Esophagus muscularis mucosa (tissue), 3 donors: ENCODE measurements around the gene EXTL2.

Experiments
- POLR2AphosphoS5 ChIP-seq, 2 donors: sonication (generic); formaldehyde crosslinking; IDR thresholded peaks; one replicate each; pipeline ENCODE4 v1.6.1; 2017; ENCODE audit warnings: antibody characterized with exemption in 2 of 2
- TF ChIP-seq, protein P1 (sequence below), 3 experiments: fragments of 200-600 bp in 2 of 3; fragments of 450-650 bp in 1 of 3; sonication (generic) in 2 of 3; IDR thresholded peaks; one replicate each; pipeline ENCODE4 v1.5.1; 2017 to 2019; ENCODE audit warnings: antibody characterized with exemption in 3 of 3, mild to moderate bottlenecking in 2 of 3, moderate library complexity in 1 of 3

DNA sequence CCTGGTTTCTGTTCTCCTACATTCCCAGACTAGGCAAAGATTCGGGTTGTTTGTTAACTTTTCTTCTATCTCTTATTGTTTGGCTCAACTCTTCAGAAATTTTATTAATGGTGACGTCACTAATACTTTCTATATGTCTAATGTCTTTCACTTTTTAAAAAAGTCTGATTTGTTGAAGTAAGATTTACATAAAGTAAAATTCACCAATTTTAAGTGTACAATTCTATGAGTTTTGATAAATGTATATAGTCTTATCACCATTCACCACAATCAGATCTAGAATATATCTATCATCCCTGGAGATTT, 27.8 kb downstream of the EXTL2 start:
- TF ChIP-seq, protein P1, sequence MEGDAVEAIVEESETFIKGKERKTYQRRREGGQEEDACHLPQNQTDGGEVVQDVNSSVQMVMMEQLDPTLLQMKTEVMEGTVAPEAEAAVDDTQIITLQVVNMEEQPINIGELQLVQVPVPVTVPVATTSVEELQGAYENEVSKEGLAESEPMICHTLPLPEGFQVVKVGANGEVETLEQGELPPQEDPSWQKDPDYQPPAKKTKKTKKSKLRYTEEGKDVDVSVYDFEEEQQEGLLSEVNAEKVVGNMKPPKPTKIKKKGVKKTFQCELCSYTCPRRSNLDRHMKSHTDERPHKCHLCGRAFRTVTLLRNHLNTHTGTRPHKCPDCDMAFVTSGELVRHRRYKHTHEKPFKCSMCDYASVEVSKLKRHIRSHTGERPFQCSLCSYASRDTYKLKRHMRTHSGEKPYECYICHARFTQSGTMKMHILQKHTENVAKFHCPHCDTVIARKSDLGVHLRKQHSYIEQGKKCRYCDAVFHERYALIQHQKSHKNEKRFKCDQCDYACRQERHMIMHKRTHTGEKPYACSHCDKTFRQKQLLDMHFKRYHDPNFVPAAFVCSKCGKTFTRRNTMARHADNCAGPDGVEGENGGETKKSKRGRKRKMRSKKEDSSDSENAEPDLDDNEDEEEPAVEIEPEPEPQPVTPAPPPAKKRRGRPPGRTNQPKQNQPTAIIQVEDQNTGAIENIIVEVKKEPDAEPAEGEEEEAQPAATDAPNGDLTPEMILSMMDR (IDR thresholded peaks at IDR 0.05): no peak
- no peak for TF ChIP-seq POLR2AphosphoS5 (IDR thresholded peaks at IDR 0.05)
